ENCODE measurements around the gene ATP1A4.

ATP1A4 gene

DNA sequence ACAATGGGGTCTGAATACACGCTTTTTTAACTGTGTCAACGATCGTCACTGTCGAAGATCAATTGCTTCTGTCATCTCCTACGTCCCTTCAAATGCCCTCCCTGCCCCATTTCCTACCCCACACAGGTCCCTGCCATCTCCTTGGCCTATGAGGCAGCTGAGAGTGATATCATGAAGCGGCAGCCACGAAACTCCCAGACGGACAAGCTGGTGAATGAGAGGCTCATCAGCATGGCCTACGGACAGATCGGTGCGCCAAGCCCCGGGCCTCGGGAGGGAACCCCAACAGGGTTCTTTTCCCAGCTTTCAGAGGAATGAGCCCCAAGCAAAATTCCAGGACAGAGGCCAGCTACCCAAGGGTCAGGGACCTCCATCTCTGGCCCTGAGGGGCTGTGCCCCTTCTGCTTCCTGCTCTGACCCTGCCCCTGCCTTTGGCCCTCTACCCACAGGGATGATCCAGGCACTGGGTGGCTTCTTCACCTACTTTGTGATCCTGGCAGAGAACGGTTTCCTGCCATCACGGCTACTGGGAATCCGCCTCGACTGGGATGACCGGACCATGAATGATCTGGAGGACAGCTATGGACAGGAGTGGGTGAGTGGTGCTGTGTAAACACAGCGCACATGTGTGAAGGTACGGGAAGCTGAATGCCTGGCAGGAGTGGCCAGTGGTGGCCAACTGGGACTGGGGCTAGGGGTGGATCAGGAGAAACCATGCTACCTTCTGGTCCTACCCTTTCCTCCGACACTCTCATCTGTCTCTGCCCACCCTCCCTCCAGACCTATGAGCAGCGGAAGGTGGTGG lies 15.1 kb upstream of the ATP1A4 start:
- no peak overlapping the region for H3K4me2 ChIP-seq
- no peaks in the 10 kb centered on the region for H3K27me3 ChIP-seq
- H3K27ac ChIP-seq, result no peak overlapping the region
- no peak for TF ChIP-seq Cebpa-rat (IDR thresholded peaks at IDR 0.05)
- H4K20me1 ChIP-seq, result no peaks in the 10 kb centered on the region
- no peaks in the 10 kb centered on the region for H3K36me3 ChIP-seq
- H3K4me3 ChIP-seq, result no peak overlapping the region
- peaks cover 0 to 10% (median 8%) of the 10 kb centered on the region in 10 experiments; a peak in 13 of 20 replicates for H3K4me1 ChIP-seq
- H3K9me3 ChIP-seq (replicated peaks in 1 of 11), result no peaks in the 10 kb centered on the region
- no peak overlapping the region for H3K9ac ChIP-seq

DNA sequence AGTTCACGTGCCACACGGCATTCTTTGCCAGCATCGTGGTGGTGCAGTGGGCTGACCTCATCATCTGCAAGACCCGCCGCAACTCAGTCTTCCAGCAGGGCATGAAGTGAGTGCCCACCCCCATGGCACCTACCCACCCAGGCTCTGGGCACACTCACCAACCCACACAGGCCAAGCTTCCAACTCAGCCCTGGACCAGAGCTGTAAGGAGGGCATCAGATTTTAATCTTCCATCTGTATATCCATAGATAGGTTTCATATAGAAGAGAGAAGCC lies 14.5 kb upstream of the ATP1A4 start:
- Histone ChIP-seq H3K9ac (no peak overlapping the region), H3K4me1 (peaks cover 0 to 16% (median 8%) of the 10 kb centered on the region in 10 experiments; a peak in 13 of 20 replicates), H3K36me3 (no peaks in the 10 kb centered on the region), H3K27me3 (no peaks in the 10 kb centered on the region), H4K20me1 (no peaks in the 10 kb centered on the region), H3K4me2 (no peak overlapping the region), H3K9me3 (replicated peaks in 1 of 11) (no peaks in the 10 kb centered on the region), H3K4me3 (no peak overlapping the region), H3K27ac (no peak overlapping the region)
- TF ChIP-seq Cebpa-rat (IDR thresholded peaks at IDR 0.05), result no peak

DNA sequence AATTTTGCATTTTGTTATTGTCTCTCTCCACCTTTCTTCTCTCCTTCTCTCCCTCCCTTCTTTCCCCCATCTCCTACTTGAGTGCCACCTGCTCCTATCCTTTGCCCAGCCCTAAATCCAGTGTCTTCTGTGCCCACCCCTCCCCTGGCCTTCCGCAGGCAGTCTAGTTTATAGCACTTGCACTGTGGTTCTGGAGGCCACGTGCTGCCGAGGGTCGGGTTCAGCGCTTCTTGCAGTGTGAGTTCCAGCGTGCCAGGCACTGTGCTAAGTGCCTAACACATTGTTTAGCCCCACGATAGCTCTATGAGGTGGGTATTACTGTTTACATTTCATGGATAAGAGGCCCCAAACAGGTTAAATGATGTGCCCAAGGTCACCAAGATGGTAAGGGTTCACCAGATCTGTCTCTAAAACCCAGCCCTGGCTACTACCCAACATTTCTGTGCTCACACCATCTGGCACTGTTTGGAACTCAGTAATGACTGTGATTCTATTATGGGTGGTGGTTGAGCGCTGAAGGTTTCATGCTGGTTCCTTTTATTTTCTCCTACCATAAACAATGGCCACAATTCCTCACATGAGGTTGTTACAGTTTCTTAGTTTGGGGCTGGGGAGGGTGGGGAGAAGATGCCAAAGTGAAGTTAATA lies 14.1 kb upstream of the ATP1A4 start:
- Histone ChIP-seq H3K27ac (no peak overlapping the region), H3K4me3 (no peak overlapping the region), H3K4me2 (no peak overlapping the region), H3K4me1 (peaks cover 0 to 16% (median 9%) of the 10 kb centered on the region in 10 experiments; a peak in 13 of 20 replicates), H3K27me3 (no peaks in the 10 kb centered on the region), H3K9ac (no peak overlapping the region), H3K36me3 (no peaks in the 10 kb centered on the region), H4K20me1 (no peaks in the 10 kb centered on the region), H3K9me3 (replicated peaks in 1 of 11) (no peaks in the 10 kb centered on the region)
- no peak for TF ChIP-seq Cebpa-rat (IDR thresholded peaks at IDR 0.05)

DNA sequence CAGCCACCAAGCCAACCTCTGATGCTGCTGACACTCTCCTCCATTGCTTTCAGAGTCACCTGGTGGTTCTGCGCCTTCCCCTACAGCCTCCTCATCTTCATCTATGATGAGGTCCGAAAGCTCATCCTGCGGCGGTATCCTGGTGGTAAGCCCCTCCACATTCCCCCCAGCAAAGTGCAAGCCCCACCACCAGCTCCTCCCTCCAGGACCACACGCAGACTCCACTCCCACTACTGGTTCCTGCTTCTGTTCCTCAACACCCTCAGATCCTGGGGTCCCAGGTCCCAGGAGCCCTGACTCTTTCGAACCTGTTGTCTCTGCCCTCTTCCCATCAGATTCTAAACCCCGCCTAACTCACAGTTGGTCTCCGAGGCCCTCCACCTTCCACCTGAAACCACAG lies 11.6 kb upstream of the ATP1A4 start:
- H3K9ac ChIP-seq, result no peak overlapping the region
- H3K4me1 ChIP-seq, result peaks cover 0 to 33% (median 11%) of the 10 kb centered on the region in 10 experiments; a peak in 17 of 20 replicates
- no peaks in the 10 kb centered on the region for H3K9me3 ChIP-seq (replicated peaks in 1 of 11)
- no peak overlapping the region for H3K4me2 ChIP-seq
- H3K4me3 ChIP-seq, result no peak overlapping the region
- no peaks in the 10 kb centered on the region for H4K20me1 ChIP-seq
- no peaks in the 10 kb centered on the region for H3K27me3 ChIP-seq
- no peak for TF ChIP-seq Cebpa-rat (IDR thresholded peaks at IDR 0.05)
- H3K36me3 ChIP-seq, result no peaks in the 10 kb centered on the region
- no peak overlapping the region for H3K27ac ChIP-seq

DNA sequence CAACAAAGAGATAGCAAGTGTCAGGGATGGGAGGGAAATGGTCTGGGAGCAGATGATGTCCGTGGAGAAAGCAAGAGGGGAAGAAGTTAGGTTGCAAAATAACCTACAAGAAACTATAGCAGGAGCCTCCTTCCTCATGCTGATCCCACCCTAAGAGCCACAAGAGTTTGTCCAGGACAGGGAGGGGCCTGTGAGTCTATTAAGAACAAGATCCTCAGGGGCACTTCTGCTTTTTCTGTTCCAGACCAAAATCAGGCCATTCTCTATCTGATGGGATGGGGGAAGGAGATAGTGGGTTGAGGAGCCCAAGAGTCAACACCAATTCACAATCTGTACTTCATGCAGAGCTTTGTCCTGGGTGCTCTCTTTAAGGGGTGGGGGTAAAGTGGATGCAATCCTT lies 7.7 kb upstream of the ATP1A4 start:
- H3K9ac ChIP-seq, result no peak overlapping the region
- no peaks in the 10 kb centered on the region for H3K36me3 ChIP-seq
- no peaks in the 10 kb centered on the region for H4K20me1 ChIP-seq
- no peak overlapping the region for H3K4me3 ChIP-seq
- H3K27ac ChIP-seq, result peak overlapping the region in 1 of 11 experiments; percentile 28; a peak in 1 of 22 replicates
- H3K4me1 ChIP-seq, result peaks cover 0 to 34% (median 11%) of the 10 kb centered on the region in 10 experiments; a peak in 17 of 20 replicates
- TF ChIP-seq Cebpa-rat (IDR thresholded peaks at IDR 0.05), result no peak
- no peaks in the 10 kb centered on the region for H3K9me3 ChIP-seq (replicated peaks in 1 of 11)
- peak overlapping the region in 5 of 11 experiments; percentile 43 to 68 (median 45); a peak in 10 of 22 replicates for H3K4me2 ChIP-seq
- no peaks in the 10 kb centered on the region for H3K27me3 ChIP-seq

DNA sequence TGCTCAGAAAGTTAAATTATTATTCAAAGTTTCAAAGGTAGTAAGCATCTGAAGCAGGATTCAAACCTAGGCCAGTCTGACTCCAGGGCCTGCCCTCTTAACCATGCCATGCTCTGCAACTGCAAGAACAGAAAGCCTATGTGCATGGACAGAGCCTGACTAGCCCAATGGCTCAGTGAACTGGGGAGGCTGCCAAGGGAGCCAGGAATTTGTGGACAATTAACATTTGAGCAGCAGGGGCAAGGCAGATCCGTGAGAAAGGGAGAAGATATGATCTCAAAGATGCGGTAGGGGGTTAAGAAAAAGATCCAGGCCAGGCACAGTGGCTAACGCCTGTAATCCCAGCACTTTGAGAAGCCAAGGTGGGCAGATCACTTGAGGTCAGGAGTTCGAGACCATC lies 6.5 kb upstream of the ATP1A4 start:
- H3K4me1 ChIP-seq, result peaks cover 0 to 43% (median 17%) of the 10 kb centered on the region in 10 experiments; a peak in 17 of 20 replicates

DNA sequence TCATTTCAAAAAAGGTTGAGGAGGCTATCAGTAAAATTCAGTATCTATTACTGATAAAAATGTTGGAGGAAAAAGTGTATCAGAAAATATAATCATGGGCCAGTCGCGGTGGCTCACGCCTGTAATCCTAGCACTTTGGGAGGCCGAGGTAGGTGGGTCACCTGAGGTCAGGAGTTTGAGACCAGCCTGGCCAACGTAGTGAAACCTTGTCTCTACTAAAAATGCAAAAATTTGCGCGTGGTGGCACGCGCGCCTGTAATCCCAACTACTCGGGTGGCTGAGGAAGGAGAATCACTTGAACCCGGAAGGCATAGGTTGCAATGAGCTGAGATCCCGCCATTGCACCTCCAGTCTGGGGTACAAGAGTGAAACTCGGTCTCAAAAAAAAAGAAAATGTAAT lies 5.3 kb upstream of the ATP1A4 start:
- Histone ChIP-seq H3K9me3 (replicated peaks in 1 of 11) (no peaks in the 10 kb centered on the region), H3K36me3 (no peaks in the 10 kb centered on the region), H3K4me1 (peaks cover 0 to 42% (median 13%) of the 10 kb centered on the region in 10 experiments; a peak in 16 of 20 replicates), H4K20me1 (no peaks in the 10 kb centered on the region), H3K27me3 (no peaks in the 10 kb centered on the region), H3K27ac (no peak overlapping the region), H3K4me2 (no peak overlapping the region), H3K4me3 (no peak overlapping the region), H3K9ac (no peak overlapping the region)
- TF ChIP-seq Cebpa-rat (IDR thresholded peaks at IDR 0.05), result no peak

More for the DNA sequence above, 6.5 kb upstream of the ATP1A4 start:
- Histone ChIP-seq H3K9ac (no peak overlapping the region), H4K20me1 (no peaks in the 10 kb centered on the region), H3K36me3 (no peaks in the 10 kb centered on the region), H3K27ac (no peak overlapping the region), H3K4me2 (no peak overlapping the region), H3K9me3 (replicated peaks in 1 of 11) (no peaks in the 10 kb centered on the region), H3K27me3 (no peaks in the 10 kb centered on the region), H3K4me3 (no peak overlapping the region)
- no peak for TF ChIP-seq Cebpa-rat (IDR thresholded peaks at IDR 0.05)

DNA sequence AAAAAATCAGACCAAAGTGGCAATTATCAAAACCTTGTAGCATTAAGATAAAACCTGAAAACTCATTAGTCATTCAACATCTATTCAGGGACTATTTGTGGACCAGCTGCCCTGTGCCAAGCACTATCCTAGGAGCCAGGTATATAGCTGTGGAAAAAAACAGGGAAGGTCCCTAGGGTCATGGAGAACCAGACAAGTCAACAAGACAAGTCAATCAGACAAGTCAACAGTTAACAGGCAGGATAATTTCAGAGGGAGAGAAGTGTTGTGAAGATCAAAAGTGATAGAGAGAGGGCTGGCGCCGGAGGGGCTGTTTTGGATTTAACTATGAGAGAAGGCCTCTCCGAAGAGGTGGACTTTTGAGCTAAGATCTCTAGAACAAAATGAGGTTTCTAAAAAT lies 3.3 kb upstream of the ATP1A4 start:
- Histone ChIP-seq H3K36me3 (no peaks in the 10 kb centered on the region), H4K20me1 (no peaks in the 10 kb centered on the region), H3K9ac (no peak overlapping the region), H3K27me3 (no peaks in the 10 kb centered on the region), H3K27ac (no peak overlapping the region), H3K4me1 (peaks cover 0 to 33% (median 6%) of the 10 kb centered on the region in 10 experiments; a peak in 10 of 20 replicates), H3K4me2 (no peak overlapping the region), H3K9me3 (replicated peaks in 1 of 11) (no peaks in the 10 kb centered on the region), H3K4me3 (no peak overlapping the region)
- no peak for TF ChIP-seq Cebpa-rat (IDR thresholded peaks at IDR 0.05)

DNA sequence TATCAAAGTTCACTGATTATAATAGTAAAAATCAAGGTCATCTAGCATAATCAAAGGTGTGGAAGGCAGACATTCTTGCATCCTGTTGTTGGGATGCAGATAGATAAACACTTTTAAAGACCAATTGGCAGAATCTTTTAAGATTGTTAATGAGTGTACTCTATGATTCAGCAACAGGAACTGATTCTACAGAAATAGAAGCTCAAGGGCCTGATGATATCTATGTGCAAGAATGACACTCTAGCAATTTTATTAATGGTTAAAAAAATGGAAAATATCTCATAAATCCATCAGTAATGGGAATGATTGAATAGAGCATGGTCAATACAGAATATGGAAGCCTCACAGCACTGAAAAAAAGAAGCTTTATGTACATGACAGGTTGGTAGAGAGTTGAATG lies 2.2 kb upstream of the ATP1A4 start:
- H3K4me3 ChIP-seq, result no peak overlapping the region
- TF ChIP-seq Cebpa-rat (IDR thresholded peaks at IDR 0.05), result no peak
- no peaks in the 10 kb centered on the region for H3K9me3 ChIP-seq (replicated peaks in 1 of 11)
- peak overlapping the region in 4 of 11 experiments; percentile 10 to 58 (median 32); a peak in 6 of 22 replicates for H3K4me2 ChIP-seq
- H3K27ac ChIP-seq, result no peak overlapping the region
- H3K4me1 ChIP-seq, result peaks cover 0 to 23% (median 4%) of the 10 kb centered on the region in 10 experiments; a peak in 10 of 20 replicates
- H4K20me1 ChIP-seq, result no peaks in the 10 kb centered on the region
- no peaks in the 10 kb centered on the region for H3K36me3 ChIP-seq
- no peak overlapping the region for H3K9ac ChIP-seq
- H3K27me3 ChIP-seq, result no peaks in the 10 kb centered on the region
